ENCODE measurements around the gene SCN5A. TPM values are rescaled to one million over a fixed set of nuclear protein-coding genes. Genes with fewer than 3 reads are reported as not detected.
A peak's percentile ranks its signal among the peaks of the same experiment; 100 is the strongest.

The SCN5A gene
- total and polyA plus RNA-seq, 2 of the 8 experiments (the other 6 are each of a cell fraction or from before 2014, with no cell fraction given): 4.8 to 11.4 TPM

GRCh38 chr3:38545550-38545949, 103.9 kb downstream of the SCN5A start:
- Histone ChIP-seq H3K36me3 (ENCODE audit: control insufficient read depth in 2 of 4, insufficient read depth in 4 of 4, low read length in 3 of 4) (no peaks in the 10 kb centered on the region), H3K14ac (ENCODE audit: insufficient read length) (no peak overlapping the region), H3K27me3 (replicated peaks in 1 of 4; ENCODE audit: control insufficient read depth in 3 of 4, extremely low read depth in 1 of 4, insufficient read depth in 3 of 4, low read length in 3 of 4) (no peaks in the 10 kb centered on the region), H3K4me1 (replicated peaks in 1 of 4; ENCODE audit: control insufficient read depth in 3 of 4, insufficient read depth in 4 of 4, low read length in 3 of 4) (peaks cover 0 to 5% (median 1%) of the 10 kb centered on the region in 4 experiments; a peak in 1 of 7 replicates), H3K23me2 (ENCODE audit: low read depth, low read length) (no peaks in the 10 kb centered on the region), H2BK120ac (replicated peaks; ENCODE audit: low read depth, low read length) (no peak overlapping the region), H4K5ac (ENCODE audit: insufficient read length, low read depth, low read length) (no peak overlapping the region), H3K79me2 (ENCODE audit: control insufficient read depth in 1 of 2, insufficient read depth in 2 of 2, low read length in 2 of 2) (no peaks in the 10 kb centered on the region), H4K20me1 (replicated peaks in 1 of 2; ENCODE audit: control insufficient read depth in 1 of 2, insufficient read depth in 2 of 2, low read length in 2 of 2) (peaks cover 0 to 2% of the 10 kb centered on the region in 2 experiments), H3K18ac (ENCODE audit: extremely low read depth, low read length) (no peak overlapping the region), H3K4ac (replicated peaks; ENCODE audit: insufficient read length, low read depth, low read length) (no peak overlapping the region), H2BK5ac (ENCODE audit: low read depth, low read length) (0 out of 2 replicates have a peak overlapping the region, but pooled peaks have one; percentile 18), H3K27ac (ENCODE audit: low read depth, low read length) (no peak overlapping the region), H2BK12ac (ENCODE audit: low read depth, low read length) (no peak overlapping the region), H4K8ac (ENCODE audit: extremely low read depth, insufficient read depth, low read length) (no peak overlapping the region), H3K9ac (replicated peaks in 1 of 4; ENCODE audit: extremely low read depth in 1 of 4, low read depth in 3 of 4, low read length in 3 of 4) (no peak overlapping the region), H4K91ac (replicated peaks; ENCODE audit: insufficient read length, low read length) (no peak overlapping the region), H3K9me3 (ENCODE audit: insufficient read depth in 2 of 2, low read depth in 1 of 2, low read length in 1 of 2) (no peaks in the 10 kb centered on the region), H3K56ac (replicated peaks; ENCODE audit: insufficient read length, low read depth, low read length) (no peak overlapping the region), H3K4me2 (ENCODE audit: insufficient read depth in 1 of 2, low read depth in 2 of 2, low read length in 2 of 2) (no peak overlapping the region), H2BK20ac (ENCODE audit: low read length) (no peak overlapping the region), H2BK15ac (ENCODE audit: low read length) (no peak overlapping the region), H3K23ac (ENCODE audit: insufficient read length) (no peak overlapping the region), H2AFZ (ENCODE audit: low read length) (no peak overlapping the region), H3K4me3 (ENCODE audit: extremely low read depth in 1 of 4, insufficient read depth in 2 of 4, low read depth in 3 of 4, low read length in 4 of 4) (no peak overlapping the region), H2AK5ac (ENCODE audit: low read depth, low read length) (no peak overlapping the region), H3K79me1 (ENCODE audit: low read depth, low read length) (no peaks in the 10 kb centered on the region)
- FAIRE-seq (no peak), DNase-seq (ENCODE audit: low read depth in 1 of 2, low spot score in 2 of 2) (no peak)
- WGBS, 2 experiments (ENCODE audit: extremely low coverage in 1 of 2, insufficient coverage in 1 of 2, insufficient read length in 1 of 2, insufficient replicate concordance in 2 of 2, low coverage in 1 of 2, low lambda C conversion rate in 2 of 2, missing lambda C conversion rate in 1 of 2): 90% methylated on average over 1 of the region's 1 CpG; no CpG with 5 or more reads in 1 of the 2 experiments
- ChIA-PET CTCF (ENCODE audit: partially characterized antibody) (interaction anchor here (1.0 to 5.3 kb wide), 11 partner anchors 13 to 545 kb away, joined by 3 to 16 read pairs (median 4); partner anchors contain the start of gene EXOG), POLR2A (ENCODE audit: partially characterized antibody) (interaction anchor here (0.7 kb wide), 1 partner anchor 23 kb away, joined by 3 read pairs; no protein-coding TSS in a partner anchor)
- no peak for TF ChIP-seq TCF12 (IDR thresholded peaks at IDR 0.05; ENCODE audit: low read depth, low read length)
- TF ChIP-seq HDAC2 (IDR thresholded peaks at IDR 0.05; ENCODE audit: borderline replicate concordance in 1 of 2, low read depth in 2 of 2, low read length in 2 of 2): no peak
- no peak for TF ChIP-seq SUZ12 (IDR thresholded peaks at IDR 0.05; ENCODE audit: low read length)
- no peak for TF ChIP-seq FOSL1 (IDR thresholded peaks at IDR 0.05; ENCODE audit: insufficient read depth, low read depth, low read length)
